ENCODE measurements around the gene KNTC1. TPM values are rescaled to one million over a fixed set of nuclear protein-coding genes. Genes with fewer than 3 reads are reported as not detected.

The KNTC1 gene
- total RNA-seq, 1 donor from 2014 or later = 249 TPM

DNA sequence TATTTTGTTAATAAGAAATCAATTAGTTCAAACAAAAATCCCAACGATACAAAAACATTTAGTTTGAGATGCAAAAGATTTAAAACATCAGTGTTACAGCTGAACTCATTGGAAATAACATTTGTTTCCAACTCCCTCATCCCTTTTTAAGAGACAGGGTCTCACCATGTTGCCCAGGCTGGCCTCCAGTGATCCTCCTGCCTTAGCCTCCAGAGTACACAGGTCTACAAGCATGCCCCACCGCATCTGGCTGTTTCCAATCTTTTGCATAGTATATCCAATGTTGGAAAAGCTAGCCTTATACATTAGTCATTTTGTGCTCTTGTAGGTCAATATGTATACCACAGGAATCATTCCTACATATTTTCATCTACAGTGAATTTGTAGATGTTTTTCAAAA lies 11.8 kb upstream of the KNTC1 start:
- H3K27me3 Mint-ChIP-seq (ENCODE audit: insufficient read depth, low read depth) = peaks cover 6% of the 10 kb centered on the region
- Histone ChIP-seq H3K79me2 (ENCODE audit: low read depth) (peaks cover 99% of the 10 kb centered on the region), H3K9me3 (ENCODE audit: low read depth) (no peaks in the 10 kb centered on the region), H3K4me1 (no peaks in the 10 kb centered on the region), H3K27ac (no peak overlapping the region), H3K4me2 (no peak overlapping the region), H3F3A (ENCODE audit: low read depth) (peaks cover 89% of the 10 kb centered on the region), H3K36me3 (peaks cover 83% of the 10 kb centered on the region), H3K27me3 (no peaks in the 10 kb centered on the region), H3K9ac (no peak overlapping the region), H2AFZ (replicated peaks) (no peak overlapping the region), H4K20me1 (ENCODE audit: low read depth) (peaks cover 83% of the 10 kb centered on the region), H3K4me3 (no peak overlapping the region)
- TF ChIP-seq EZH2 (IDR thresholded peaks at IDR 0.05) (no peak), EZH2phosphoT487 (IDR thresholded peaks at IDR 0.05) (no peak)
- TF ChIP-seq, protein P1, sequence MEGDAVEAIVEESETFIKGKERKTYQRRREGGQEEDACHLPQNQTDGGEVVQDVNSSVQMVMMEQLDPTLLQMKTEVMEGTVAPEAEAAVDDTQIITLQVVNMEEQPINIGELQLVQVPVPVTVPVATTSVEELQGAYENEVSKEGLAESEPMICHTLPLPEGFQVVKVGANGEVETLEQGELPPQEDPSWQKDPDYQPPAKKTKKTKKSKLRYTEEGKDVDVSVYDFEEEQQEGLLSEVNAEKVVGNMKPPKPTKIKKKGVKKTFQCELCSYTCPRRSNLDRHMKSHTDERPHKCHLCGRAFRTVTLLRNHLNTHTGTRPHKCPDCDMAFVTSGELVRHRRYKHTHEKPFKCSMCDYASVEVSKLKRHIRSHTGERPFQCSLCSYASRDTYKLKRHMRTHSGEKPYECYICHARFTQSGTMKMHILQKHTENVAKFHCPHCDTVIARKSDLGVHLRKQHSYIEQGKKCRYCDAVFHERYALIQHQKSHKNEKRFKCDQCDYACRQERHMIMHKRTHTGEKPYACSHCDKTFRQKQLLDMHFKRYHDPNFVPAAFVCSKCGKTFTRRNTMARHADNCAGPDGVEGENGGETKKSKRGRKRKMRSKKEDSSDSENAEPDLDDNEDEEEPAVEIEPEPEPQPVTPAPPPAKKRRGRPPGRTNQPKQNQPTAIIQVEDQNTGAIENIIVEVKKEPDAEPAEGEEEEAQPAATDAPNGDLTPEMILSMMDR (IDR thresholded peaks at IDR 0.05) = no peak
- H3K4me3 Mint-ChIP-seq = no peak overlapping the region
- peaks cover 50% of the 10 kb centered on the region for H3K36me3 Mint-ChIP-seq
- no peaks in the 10 kb centered on the region for H3K9me3 Mint-ChIP-seq
- no peaks in the 10 kb centered on the region for H3K4me1 Mint-ChIP-seq
- no peak overlapping the region for H3K27ac Mint-ChIP-seq
- no peak for DNase-seq (ENCODE audit: low spot score)

DNA sequence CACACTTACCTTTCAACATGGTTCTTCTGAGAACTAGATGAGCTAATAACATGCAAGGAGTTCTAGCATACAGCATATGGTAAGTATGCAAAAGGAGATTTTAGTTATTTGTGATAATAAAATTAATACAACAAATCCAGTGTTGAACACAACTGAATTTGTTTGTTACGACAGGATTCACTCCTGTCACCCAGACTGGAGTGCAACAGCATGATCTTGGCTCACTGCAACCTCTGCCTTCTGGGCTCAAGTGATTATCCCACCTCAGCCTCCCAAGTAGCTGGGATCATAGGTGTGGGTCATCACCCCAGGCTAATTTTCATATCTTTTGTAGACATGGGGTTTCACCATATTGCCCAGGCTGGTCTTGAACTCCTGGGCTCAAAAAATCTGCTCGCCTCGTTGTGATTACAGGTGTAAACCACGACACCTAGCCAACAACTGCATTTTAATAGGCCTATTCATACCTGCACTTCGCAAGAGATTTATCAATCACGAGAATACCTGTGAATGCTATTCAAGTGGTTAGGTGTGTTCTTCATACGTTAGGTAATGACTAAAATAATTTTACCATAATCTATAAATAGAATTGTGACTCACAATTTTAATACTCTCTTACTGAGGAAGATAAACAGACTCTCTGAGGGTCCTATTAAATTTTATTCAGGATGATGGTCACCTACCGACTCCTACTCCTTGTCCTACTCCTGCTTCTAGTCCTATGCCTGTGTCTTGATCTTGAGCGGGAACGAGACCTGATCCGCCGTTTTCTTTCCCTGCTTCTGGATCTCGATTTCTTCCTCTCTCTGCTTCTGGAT lies 10.3 kb upstream of the KNTC1 start:
- Mint-ChIP-seq H3K27ac (no peak overlapping the region), H3K27me3 (ENCODE audit: insufficient read depth, low read depth) (peaks cover 5% of the 10 kb centered on the region), H3K4me1 (no peaks in the 10 kb centered on the region), H3K36me3 (peaks cover 50% of the 10 kb centered on the region), H3K9me3 (no peaks in the 10 kb centered on the region), H3K4me3 (no peak overlapping the region)
- Histone ChIP-seq H3K79me2 (ENCODE audit: low read depth) (peaks cover 99% of the 10 kb centered on the region), H3K9me3 (ENCODE audit: low read depth) (no peaks in the 10 kb centered on the region), H3K4me3 (no peak overlapping the region), H3K27me3 (no peaks in the 10 kb centered on the region), H3K4me1 (no peaks in the 10 kb centered on the region), H3K9ac (no peak overlapping the region), H4K20me1 (ENCODE audit: low read depth) (peaks cover 88% of the 10 kb centered on the region), H2AFZ (replicated peaks) (no peak overlapping the region), H3K4me2 (no peak overlapping the region), H3K27ac (no peak overlapping the region), H3K36me3 (peaks cover 89% of the 10 kb centered on the region), H3F3A (ENCODE audit: low read depth) (peaks cover 91% of the 10 kb centered on the region)
- no peak for TF ChIP-seq EZH2phosphoT487 (IDR thresholded peaks at IDR 0.05)
- TF ChIP-seq, protein P1 (IDR thresholded peaks at IDR 0.05) = no peak
- no peak for TF ChIP-seq EZH2 (IDR thresholded peaks at IDR 0.05)
- no peak for DNase-seq (ENCODE audit: low spot score)

DNA sequence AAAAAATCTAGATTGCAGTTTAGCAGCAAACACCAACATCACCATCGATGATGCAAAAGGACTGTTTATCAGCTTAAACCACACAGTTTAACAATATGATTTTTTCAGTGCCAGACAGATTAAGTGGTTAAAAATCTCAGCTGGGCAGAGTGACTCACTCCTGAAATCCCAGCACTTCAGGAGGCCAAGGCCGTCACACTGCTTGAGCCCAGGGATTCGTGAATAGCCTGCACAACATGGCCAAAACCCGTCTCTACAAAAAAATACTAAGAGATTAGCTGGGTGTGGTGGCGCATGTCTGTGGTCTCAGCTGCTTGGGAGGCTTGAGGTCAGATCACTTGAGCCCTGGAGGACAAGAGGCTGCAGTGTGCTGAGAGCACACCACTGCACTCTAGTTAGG lies 9.2 kb upstream of the KNTC1 start:
- Histone ChIP-seq H3K27ac (no peak overlapping the region), H3K27me3 (no peaks in the 10 kb centered on the region), H4K20me1 (ENCODE audit: low read depth) (peaks cover 88% of the 10 kb centered on the region), H2AFZ (replicated peaks) (no peak overlapping the region), H3K9ac (no peak overlapping the region), H3K4me1 (peaks cover 6% of the 10 kb centered on the region), H3K79me2 (ENCODE audit: low read depth) (peaks cover 99% of the 10 kb centered on the region), H3K4me2 (no peak overlapping the region), H3K9me3 (ENCODE audit: low read depth) (no peaks in the 10 kb centered on the region), H3K36me3 (peaks cover 92% of the 10 kb centered on the region), H3F3A (ENCODE audit: low read depth) (peaks cover 93% of the 10 kb centered on the region), H3K4me3 (no peak overlapping the region)
- DNase-seq (ENCODE audit: low spot score) = no peak
- Mint-ChIP-seq H3K27me3 (ENCODE audit: insufficient read depth, low read depth) (peaks cover 2% of the 10 kb centered on the region), H3K4me1 (peaks cover 7% of the 10 kb centered on the region), H3K27ac (no peak overlapping the region), H3K9me3 (no peaks in the 10 kb centered on the region), H3K4me3 (no peak overlapping the region), H3K36me3 (peaks cover 49% of the 10 kb centered on the region)
- TF ChIP-seq, protein P1 (IDR thresholded peaks at IDR 0.05) = no peak
- TF ChIP-seq EZH2phosphoT487 (IDR thresholded peaks at IDR 0.05) = no peak
- no peak for TF ChIP-seq EZH2 (IDR thresholded peaks at IDR 0.05)
